ENCODE measurements around the gene TEKTIP1.

DNA sequence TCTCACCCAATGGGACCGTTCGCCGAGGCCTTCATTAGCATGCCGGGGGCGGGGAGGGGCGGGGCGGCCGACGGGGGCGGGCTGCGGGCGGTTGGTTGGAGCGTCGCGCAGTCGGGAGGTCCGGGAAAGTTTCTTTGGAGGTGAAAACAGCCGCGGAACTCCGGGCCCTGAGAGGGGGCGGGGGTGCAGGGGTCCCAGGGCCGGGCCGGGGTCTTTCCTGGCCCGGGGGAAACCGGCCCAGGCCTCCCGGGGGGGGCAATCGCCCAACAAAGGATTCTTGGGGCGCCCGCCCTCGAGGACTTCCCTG, 33.8 kb downstream of the TEKTIP1 start, which contains the start of gene HMG20B:
- TF ChIP-seq, protein P1, sequence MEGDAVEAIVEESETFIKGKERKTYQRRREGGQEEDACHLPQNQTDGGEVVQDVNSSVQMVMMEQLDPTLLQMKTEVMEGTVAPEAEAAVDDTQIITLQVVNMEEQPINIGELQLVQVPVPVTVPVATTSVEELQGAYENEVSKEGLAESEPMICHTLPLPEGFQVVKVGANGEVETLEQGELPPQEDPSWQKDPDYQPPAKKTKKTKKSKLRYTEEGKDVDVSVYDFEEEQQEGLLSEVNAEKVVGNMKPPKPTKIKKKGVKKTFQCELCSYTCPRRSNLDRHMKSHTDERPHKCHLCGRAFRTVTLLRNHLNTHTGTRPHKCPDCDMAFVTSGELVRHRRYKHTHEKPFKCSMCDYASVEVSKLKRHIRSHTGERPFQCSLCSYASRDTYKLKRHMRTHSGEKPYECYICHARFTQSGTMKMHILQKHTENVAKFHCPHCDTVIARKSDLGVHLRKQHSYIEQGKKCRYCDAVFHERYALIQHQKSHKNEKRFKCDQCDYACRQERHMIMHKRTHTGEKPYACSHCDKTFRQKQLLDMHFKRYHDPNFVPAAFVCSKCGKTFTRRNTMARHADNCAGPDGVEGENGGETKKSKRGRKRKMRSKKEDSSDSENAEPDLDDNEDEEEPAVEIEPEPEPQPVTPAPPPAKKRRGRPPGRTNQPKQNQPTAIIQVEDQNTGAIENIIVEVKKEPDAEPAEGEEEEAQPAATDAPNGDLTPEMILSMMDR (IDR thresholded peaks at IDR 0.05; ENCODE audit: borderline replicate concordance, extremely low read depth, low read length, poor library complexity, severe bottlenecking): no peak
- no peak for TF ChIP-seq EZH2 (IDR thresholded peaks at IDR 0.05; ENCODE audit: borderline replicate concordance, low read depth, low read length, severe bottlenecking)
